ENCODE measurements around the gene MYOM1. TPM values are rescaled to one million over a fixed set of nuclear protein-coding genes. Genes with fewer than 3 reads are reported as not detected.
A peak's percentile ranks its signal among the peaks of the same experiment; 100 is the strongest.

The MYOM1 gene
- total and polyA plus RNA-seq, 10 donors = 1.2 to 6.2 (median 2.0) TPM

GRCh38 chr18:3159830-3160229 lies 59.9 kb downstream of the MYOM1 start:
- Histone ChIP-seq H3K4me3 (no peak overlapping the region), H3K36me3 (no peaks in the 10 kb centered on the region), H3K27me3 (replicated peaks in 1 of 7) (no peaks in the 10 kb centered on the region), H3K4me1 (peaks cover 0 to 13% (median 0%) of the 10 kb centered on the region in 6 donors), H3K27ac (no peak overlapping the region), H3K9me3 (no peaks in the 10 kb centered on the region)
- intact Hi-C loops (cut with DNase I; ENCODE audit: low total_unique reads) = loop anchor here (10.0 kb wide), 2 partner anchors 85 to 225 kb away; partner anchors contain the start of gene MYL12A
- TF ChIP-seq CTCF (IDR thresholded peaks at IDR 0.05 in 8 of 11, conservative IDR thresholded peaks at IDR 0.05 in 3 of 11) (no peak), POLR2AphosphoS5 (IDR thresholded peaks at IDR 0.05) (no peak), POLR2A (IDR thresholded peaks at IDR 0.05) (no peak)
- 76 to 94% (median 92%) methylated on average over 1 of the region's 1 CpG for WGBS, 5 donors
- DNase-seq = no peak

- H3K4me1 ChIP-seq = peaks cover 0 to 21% (median 3%) of the 10 kb centered on the region in 6 donors
- TF ChIP-seq POLR2AphosphoS5 (IDR thresholded peaks at IDR 0.05) = no peak
- no peak for TF ChIP-seq CTCF (IDR thresholded peaks at IDR 0.05 in 8 of 11, conservative IDR thresholded peaks at IDR 0.05 in 3 of 11)
- no peak for TF ChIP-seq POLR2A (IDR thresholded peaks at IDR 0.05)
- H3K4me3 ChIP-seq = no peak overlapping the region
- no peaks in the 10 kb centered on the region for H3K36me3 ChIP-seq
- intact Hi-C loops (cut with DNase I; ENCODE audit: low total_unique reads) = loop anchor here (10.0 kb wide), 2 partner anchors 87 to 223 kb away; partner anchors contain the start of gene MYL12A
- H3K27ac ChIP-seq = no peak overlapping the region
- no peaks in the 10 kb centered on the region for H3K27me3 ChIP-seq (replicated peaks in 1 of 7)
- H3K9me3 ChIP-seq = no peaks in the 10 kb centered on the region
- no peak for DNase-seq
- 84 to 95% (median 89%) methylated on average over 2 of the region's 2 CpGs for WGBS, 5 donors
These were observed 62.2 kb downstream of the MYOM1 start for GRCh38 chr18:3157606-3158005.

GRCh38 chr18:3157086-3157485 lies 62.7 kb downstream of the MYOM1 start:
- no peak for DNase-seq
- peaks cover 0 to 21% (median 3%) of the 10 kb centered on the region in 6 donors for H3K4me1 ChIP-seq
- TF ChIP-seq POLR2AphosphoS5 (IDR thresholded peaks at IDR 0.05) (no peak), CTCF (IDR thresholded peaks at IDR 0.05 in 8 of 11, conservative IDR thresholded peaks at IDR 0.05 in 3 of 11) (no peak), POLR2A (IDR thresholded peaks at IDR 0.05) (no peak)
- WGBS, 5 donors = 91 to 97% (median 94%) methylated on average over 5 of the region's 5 CpGs
- no peaks in the 10 kb centered on the region for H3K36me3 ChIP-seq
- H3K9me3 ChIP-seq = no peaks in the 10 kb centered on the region
- H3K4me3 ChIP-seq = no peak overlapping the region
- peak overlapping the region in 1 of 8 donors; percentile 60 for H3K27ac ChIP-seq
- intact Hi-C loops (cut with DNase I; ENCODE audit: low total_unique reads) = loop anchor here (10.0 kb wide), 2 partner anchors 88 to 222 kb away; partner anchors contain the start of gene MYL12A
- no peaks in the 10 kb centered on the region for H3K27me3 ChIP-seq (replicated peaks in 1 of 7)

- intact Hi-C loops (cut with DNase I; ENCODE audit: low total_unique reads) = loop anchor here (10.0 kb wide), 2 partner anchors 89 to 221 kb away; partner anchors contain the start of gene MYL12A
- Histone ChIP-seq H3K36me3 (no peaks in the 10 kb centered on the region), H3K4me1 (peaks cover 0 to 26% (median 3%) of the 10 kb centered on the region in 6 donors), H3K27me3 (replicated peaks in 1 of 7) (no peaks in the 10 kb centered on the region), H3K27ac (peak overlapping the region in 5 of 8 donors; percentile 12 to 60 (median 42)), H3K9me3 (no peaks in the 10 kb centered on the region), H3K4me3 (no peak overlapping the region)
- DNase-seq = no peak
- 54 to 96% (median 82%) methylated on average over 1 of the region's 1 CpG for WGBS, 5 donors
- TF ChIP-seq POLR2A (IDR thresholded peaks at IDR 0.05) (no peak), POLR2AphosphoS5 (IDR thresholded peaks at IDR 0.05) (no peak)
These were observed 63.5 kb downstream of the MYOM1 start for GRCh38 chr18:3156325-3156640.

Measured in spleen (tissue), 11 donors.